Chondrocyte (in vitro differentiated cells): ENCODE results near the gene TSHZ2. TPM values are rescaled to one million over a fixed set of nuclear protein-coding genes. Genes with fewer than 3 reads are reported as not detected.

ENCODE experiments used
- DNase-seq: peaks from one replicate; pipeline ENCODE4 v3.0.0; 2021; ENCODE audit warnings: mixed read lengths, low spot score
- H3K27ac Mint-ChIP-seq: one replicate; pipeline ENCODE4 v1.8.0; 2021; ENCODE audit warnings: mild to moderate bottlenecking, moderate library complexity, mixed read lengths; ENCODE audit not compliant: unreplicated experiment
- H3K27me3 Mint-ChIP-seq: 2 replicates; pipeline ENCODE4 v1.8.0; 2021; ENCODE audit warnings: low read depth, mixed read lengths
- H3K36me3 Mint-ChIP-seq: 2 replicates; pipeline ENCODE4 v1.8.0; 2021; ENCODE audit warnings: low read depth, mixed read lengths
- H3K4me1 Mint-ChIP-seq: 2 replicates; pipeline ENCODE4 v1.8.0; 2021; ENCODE audit warnings: low read depth, mild to moderate bottlenecking, mixed read lengths
- H3K4me3 Mint-ChIP-seq: one replicate; pipeline ENCODE4 v1.8.0; 2021; ENCODE audit warnings: mild to moderate bottlenecking, moderate library complexity, mixed read lengths; ENCODE audit not compliant: unreplicated experiment
- H3K9me3 Mint-ChIP-seq: 2 replicates; pipeline ENCODE4 v1.8.0; 2021; ENCODE audit warnings: low read depth, mixed read lengths
- total RNA-seq: library from RNA; stranded (reverse); gene quantifications from 3 replicates; pipeline ENCODE4 v1.2.1, GENCODE V29; 2021
- TF ChIP-seq, protein P1 (sequence below): fragments of 200-600 bp; sonication (generic); IDR thresholded peaks from 2 replicates; pipeline ENCODE4 v1.5.0; 2021; ENCODE audit warnings: antibody characterized with exemption, mild to moderate bottlenecking, moderate library complexity

TSHZ2 gene
- total RNA-seq, 1 donor from 2014 or later: 0.37 TPM

DNA sequence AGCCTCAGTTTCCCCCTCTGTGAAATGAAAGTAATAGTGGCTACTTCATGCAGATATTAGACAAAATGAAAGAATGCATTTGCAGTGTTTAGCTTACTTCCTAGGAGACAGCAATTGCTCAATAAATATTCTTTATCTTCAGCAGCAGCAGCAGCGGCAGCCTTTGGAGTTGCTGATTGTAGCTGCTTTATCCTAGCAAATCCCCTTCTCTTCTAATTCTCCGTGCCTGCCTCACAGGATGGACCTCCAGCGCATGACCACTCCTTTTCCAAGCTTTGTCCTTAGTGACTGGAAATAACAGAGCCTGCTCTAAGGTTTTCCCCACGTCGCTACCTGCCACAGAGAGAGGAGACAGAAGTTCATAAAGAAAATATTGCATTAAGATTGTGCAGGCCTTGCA lies 279.8 kb downstream of the TSHZ2 start:
- H3K27me3 Mint-ChIP-seq: peaks cover 2% of the 10 kb centered on the region
- no peak overlapping the region for H3K27ac Mint-ChIP-seq
- TF ChIP-seq, protein P1, sequence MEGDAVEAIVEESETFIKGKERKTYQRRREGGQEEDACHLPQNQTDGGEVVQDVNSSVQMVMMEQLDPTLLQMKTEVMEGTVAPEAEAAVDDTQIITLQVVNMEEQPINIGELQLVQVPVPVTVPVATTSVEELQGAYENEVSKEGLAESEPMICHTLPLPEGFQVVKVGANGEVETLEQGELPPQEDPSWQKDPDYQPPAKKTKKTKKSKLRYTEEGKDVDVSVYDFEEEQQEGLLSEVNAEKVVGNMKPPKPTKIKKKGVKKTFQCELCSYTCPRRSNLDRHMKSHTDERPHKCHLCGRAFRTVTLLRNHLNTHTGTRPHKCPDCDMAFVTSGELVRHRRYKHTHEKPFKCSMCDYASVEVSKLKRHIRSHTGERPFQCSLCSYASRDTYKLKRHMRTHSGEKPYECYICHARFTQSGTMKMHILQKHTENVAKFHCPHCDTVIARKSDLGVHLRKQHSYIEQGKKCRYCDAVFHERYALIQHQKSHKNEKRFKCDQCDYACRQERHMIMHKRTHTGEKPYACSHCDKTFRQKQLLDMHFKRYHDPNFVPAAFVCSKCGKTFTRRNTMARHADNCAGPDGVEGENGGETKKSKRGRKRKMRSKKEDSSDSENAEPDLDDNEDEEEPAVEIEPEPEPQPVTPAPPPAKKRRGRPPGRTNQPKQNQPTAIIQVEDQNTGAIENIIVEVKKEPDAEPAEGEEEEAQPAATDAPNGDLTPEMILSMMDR: no peak
- H3K4me3 Mint-ChIP-seq: no peak overlapping the region
- H3K36me3 Mint-ChIP-seq: peaks cover 2% of the 10 kb centered on the region
- no peak for DNase-seq
- peaks cover 11% of the 10 kb centered on the region for H3K9me3 Mint-ChIP-seq
- peaks cover 4% of the 10 kb centered on the region for H3K4me1 Mint-ChIP-seq

DNA sequence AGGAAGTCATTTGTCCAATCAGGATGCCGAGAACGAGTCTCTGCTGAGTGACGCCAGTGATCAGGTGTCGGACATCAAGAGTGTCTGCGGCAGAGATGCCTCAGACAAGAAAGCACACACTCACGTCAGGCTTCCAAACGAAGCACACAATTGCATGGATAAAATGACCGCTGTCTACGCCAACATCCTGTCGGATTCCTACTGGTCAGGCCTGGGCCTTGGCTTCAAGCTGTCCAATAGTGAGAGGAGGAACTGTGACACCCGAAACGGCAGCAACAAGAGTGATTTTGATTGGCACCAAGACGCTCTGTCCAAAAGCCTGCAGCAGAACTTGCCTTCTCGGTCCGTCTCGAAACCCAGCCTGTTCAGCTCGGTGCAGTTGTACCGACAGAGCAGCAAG lies 281.5 kb downstream of the TSHZ2 start:
- Mint-ChIP-seq H3K27me3 (peaks cover 2% of the 10 kb centered on the region), H3K36me3 (peaks cover 2% of the 10 kb centered on the region), H3K27ac (no peak overlapping the region), H3K4me1 (no peaks in the 10 kb centered on the region), H3K4me3 (no peak overlapping the region), H3K9me3 (peaks cover 11% of the 10 kb centered on the region)
- TF ChIP-seq, protein P1: no peak
- no peak for DNase-seq

DNA sequence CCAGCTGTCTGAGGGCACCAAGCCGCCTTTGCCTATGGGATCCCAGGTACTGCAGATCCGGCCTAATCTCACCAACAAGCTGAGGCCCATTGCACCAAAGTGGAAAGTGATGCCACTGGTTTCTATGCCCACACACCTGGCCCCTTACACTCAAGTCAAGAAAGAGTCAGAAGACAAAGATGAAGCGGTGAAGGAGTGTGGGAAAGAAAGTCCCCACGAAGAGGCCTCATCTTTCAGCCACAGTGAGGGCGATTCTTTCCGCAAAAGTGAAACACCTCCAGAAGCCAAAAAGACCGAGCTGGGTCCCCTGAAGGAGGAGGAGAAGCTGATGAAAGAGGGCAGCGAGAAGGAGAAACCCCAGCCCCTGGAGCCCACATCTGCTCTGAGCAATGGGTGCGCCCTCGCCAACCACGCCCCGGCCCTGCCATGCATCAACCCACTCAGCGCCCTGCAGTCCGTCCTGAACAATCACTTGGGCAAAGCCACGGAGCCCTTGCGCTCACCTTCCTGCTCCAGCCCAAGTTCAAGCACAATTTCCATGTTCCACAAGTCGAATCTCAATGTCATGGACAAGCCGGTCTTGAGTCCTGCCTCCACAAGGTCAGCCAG lies 283.0 kb downstream of the TSHZ2 start:
- Mint-ChIP-seq H3K9me3 (peaks cover 11% of the 10 kb centered on the region), H3K27me3 (no peaks in the 10 kb centered on the region), H3K27ac (no peak overlapping the region), H3K4me3 (no peak overlapping the region), H3K4me1 (no peaks in the 10 kb centered on the region), H3K36me3 (peaks cover 2% of the 10 kb centered on the region)
- DNase-seq: no peak
- TF ChIP-seq, protein P1: no peak

DNA sequence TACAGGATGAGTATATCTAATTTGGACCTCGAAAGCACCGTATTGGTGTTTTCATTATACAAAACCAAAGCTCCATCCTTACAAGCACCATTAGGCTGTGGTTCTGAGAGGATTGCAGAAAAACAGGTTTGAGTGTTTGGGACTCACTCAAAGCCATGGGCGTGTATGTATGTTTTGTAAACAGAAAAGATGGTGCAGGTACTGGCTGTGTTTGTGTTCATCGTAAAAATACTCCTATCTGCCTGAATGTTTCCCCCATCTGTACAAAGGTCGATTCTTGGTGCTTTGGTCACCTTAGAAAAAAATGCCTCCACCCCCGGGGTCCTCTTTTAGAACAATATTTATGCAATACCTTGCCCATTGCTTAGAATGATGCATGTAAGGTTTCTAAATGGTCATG lies 286.6 kb downstream of the TSHZ2 start:
- TF ChIP-seq, protein P1: no peak
- Mint-ChIP-seq H3K4me1 (no peaks in the 10 kb centered on the region), H3K36me3 (no peaks in the 10 kb centered on the region), H3K4me3 (no peak overlapping the region), H3K9me3 (peaks cover 8% of the 10 kb centered on the region), H3K27me3 (peaks cover 6% of the 10 kb centered on the region), H3K27ac (no peak overlapping the region)
- DNase-seq: no peak

DNA sequence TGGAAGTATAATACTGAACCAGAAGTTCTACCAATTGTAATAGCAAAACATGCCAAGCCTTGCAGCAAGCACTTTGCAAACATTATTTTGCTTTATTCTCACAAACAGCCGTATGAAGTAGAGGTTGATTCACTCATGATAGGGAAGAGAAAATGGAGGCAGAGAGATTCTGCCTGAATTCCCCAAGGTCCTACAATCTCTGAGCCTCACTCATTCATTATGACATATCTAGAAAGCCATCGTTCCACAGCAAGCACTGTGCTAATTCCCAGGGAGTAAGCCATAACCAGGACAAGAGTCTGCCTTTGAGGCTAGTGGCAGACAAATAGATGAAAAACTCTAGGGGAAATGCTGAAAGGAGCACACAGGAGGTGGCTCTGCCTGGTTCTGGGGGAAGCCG lies 288.0 kb downstream of the TSHZ2 start:
- no peak for DNase-seq
- no peak overlapping the region for H3K27ac Mint-ChIP-seq
- peaks cover 12% of the 10 kb centered on the region for H3K27me3 Mint-ChIP-seq
- H3K36me3 Mint-ChIP-seq: no peaks in the 10 kb centered on the region
- TF ChIP-seq, protein P1: no peak
- no peak overlapping the region for H3K4me3 Mint-ChIP-seq
- no peaks in the 10 kb centered on the region for H3K4me1 Mint-ChIP-seq
- peaks cover 4% of the 10 kb centered on the region for H3K9me3 Mint-ChIP-seq
